Neutrophil (primary cell): ENCODE data around the gene TM4SF1.

Experiments used
- H3K27ac ChIP-seq: fragments of 200-600 bp; sonication (generic); 2 replicates; pipeline ENCODE4 v1.5.1; 2016; ENCODE audit warnings: mild to moderate bottlenecking, moderate library complexity
- H3K27me3 ChIP-seq: fragments of 200-600 bp; sonication (generic); 2 replicates; pipeline ENCODE4 v1.6.0; 2016; ENCODE audit warnings: mild to moderate bottlenecking
- H3K36me3 ChIP-seq: fragments of 200-600 bp; sonication (generic); 2 replicates; pipeline ENCODE4 v1.5.1; 2017
- H3K4me1 ChIP-seq, 2 experiments: fragments of 200-600 bp in 1 of 2; sonication (generic) in 1 of 2; 1 replicate in 1 of 2; 2 replicates in 1 of 2; pipeline versions ENCODE4 v1.5.1 to v1.6.1; 2013 to 2016; ENCODE audit warnings: low read depth in 1 of 2, low read length in 1 of 2, mild to moderate bottlenecking in 1 of 2, moderate library complexity in 1 of 2; ENCODE audit not compliant: control insufficient read depth in 1 of 2, insufficient read depth in 1 of 2
- H3K4me3 ChIP-seq, 2 experiments: fragments of 200-600 bp in 1 of 2; sonication (generic) in 1 of 2; 1 replicate in 1 of 2; 2 replicates in 1 of 2; pipeline ENCODE4 v1.5.1; 2013 to 2016; ENCODE audit warnings: low read depth in 1 of 2, low read length in 1 of 2, mild to moderate bottlenecking in 1 of 2, moderate library complexity in 1 of 2
- H3K9me3 ChIP-seq: fragments of 200-600 bp; sonication (generic); 2 replicates; pipeline ENCODE4 v1.5.1; 2016
- TF ChIP-seq, protein P1 (sequence below): fragments of 200-600 bp; sonication (generic); IDR thresholded peaks from 2 replicates; pipeline ENCODE4 v1.5.1; 2016; ENCODE audit warnings: antibody characterized with exemption

The TM4SF1 gene

DNA sequence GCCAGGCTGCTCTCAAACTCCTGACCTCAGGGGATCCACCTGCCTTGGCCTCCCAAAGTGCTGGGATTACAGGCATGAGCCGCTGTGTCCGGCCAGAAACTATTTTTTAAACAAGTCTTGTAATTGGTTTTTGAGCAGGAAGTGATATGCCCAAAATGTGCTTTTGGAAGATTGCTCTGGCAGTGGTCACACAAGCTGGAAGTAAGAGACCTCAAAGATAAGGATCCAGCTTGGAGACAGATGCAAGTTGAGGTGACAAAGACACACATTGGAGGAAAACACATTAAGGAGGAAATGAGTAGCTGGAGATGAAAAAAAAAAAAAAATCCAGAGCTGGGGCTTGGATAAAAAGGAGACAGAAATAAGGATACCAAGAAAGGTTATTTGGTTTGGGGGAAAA lies 50.3 kb downstream of the TM4SF1 start:
- H3K4me1 ChIP-seq, result no peaks in the 10 kb centered on the region

DNA sequence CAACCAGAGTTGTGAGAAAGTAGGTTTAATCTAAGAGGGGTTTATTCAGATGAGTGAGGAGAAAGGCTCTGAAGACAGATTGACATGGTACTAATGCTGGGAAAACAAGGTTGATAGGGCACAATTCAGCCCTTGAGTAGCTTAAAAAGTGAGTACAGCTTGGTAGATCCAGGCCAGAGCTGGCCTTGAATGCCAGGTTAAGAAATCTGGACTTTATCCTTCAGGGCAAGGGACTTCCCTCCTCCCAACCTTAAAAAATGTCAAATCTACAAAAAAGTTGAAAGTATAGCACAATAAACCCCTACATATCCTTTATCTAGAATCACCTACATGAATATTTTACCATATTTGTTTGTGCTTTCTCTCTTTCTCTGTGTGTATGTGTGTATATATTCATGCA lies 51.9 kb downstream of the TM4SF1 start:
- Histone ChIP-seq H3K4me1 (no peaks in the 10 kb centered on the region), H3K27me3 (no peaks in the 10 kb centered on the region), H3K27ac (no peak overlapping the region), H3K36me3 (no peaks in the 10 kb centered on the region), H3K9me3 (no peaks in the 10 kb centered on the region), H3K4me3 (no peak overlapping the region)
- TF ChIP-seq, protein P1, sequence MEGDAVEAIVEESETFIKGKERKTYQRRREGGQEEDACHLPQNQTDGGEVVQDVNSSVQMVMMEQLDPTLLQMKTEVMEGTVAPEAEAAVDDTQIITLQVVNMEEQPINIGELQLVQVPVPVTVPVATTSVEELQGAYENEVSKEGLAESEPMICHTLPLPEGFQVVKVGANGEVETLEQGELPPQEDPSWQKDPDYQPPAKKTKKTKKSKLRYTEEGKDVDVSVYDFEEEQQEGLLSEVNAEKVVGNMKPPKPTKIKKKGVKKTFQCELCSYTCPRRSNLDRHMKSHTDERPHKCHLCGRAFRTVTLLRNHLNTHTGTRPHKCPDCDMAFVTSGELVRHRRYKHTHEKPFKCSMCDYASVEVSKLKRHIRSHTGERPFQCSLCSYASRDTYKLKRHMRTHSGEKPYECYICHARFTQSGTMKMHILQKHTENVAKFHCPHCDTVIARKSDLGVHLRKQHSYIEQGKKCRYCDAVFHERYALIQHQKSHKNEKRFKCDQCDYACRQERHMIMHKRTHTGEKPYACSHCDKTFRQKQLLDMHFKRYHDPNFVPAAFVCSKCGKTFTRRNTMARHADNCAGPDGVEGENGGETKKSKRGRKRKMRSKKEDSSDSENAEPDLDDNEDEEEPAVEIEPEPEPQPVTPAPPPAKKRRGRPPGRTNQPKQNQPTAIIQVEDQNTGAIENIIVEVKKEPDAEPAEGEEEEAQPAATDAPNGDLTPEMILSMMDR, result no peak

More for the DNA sequence above, 50.3 kb downstream of the TM4SF1 start:
- Histone ChIP-seq H3K27ac (no peak overlapping the region), H3K36me3 (no peaks in the 10 kb centered on the region), H3K9me3 (no peaks in the 10 kb centered on the region), H3K4me3 (no peak overlapping the region), H3K27me3 (no peaks in the 10 kb centered on the region)
- TF ChIP-seq, protein P1, result no peak

DNA sequence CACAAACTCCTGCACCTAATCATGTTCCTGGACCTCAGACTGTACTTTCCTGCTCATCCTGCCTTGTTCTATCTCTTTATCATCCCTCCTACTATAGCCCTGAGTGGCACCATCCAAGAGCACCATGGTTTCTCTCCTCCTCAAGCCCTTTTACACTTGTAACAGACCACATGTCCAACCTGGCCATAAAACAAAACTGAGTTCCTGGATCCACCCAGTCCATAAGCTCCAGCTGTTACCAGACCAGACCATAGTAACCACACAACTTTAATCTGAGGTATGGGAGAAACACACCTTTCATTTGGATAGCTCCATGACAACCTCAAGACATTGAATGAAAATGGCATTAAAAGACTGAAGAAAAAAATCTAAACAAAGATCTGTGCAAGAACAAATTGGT lies 53.1 kb downstream of the TM4SF1 start:
- Histone ChIP-seq H3K27me3 (no peaks in the 10 kb centered on the region), H3K36me3 (no peaks in the 10 kb centered on the region), H3K27ac (no peak overlapping the region), H3K9me3 (no peaks in the 10 kb centered on the region), H3K4me1 (no peaks in the 10 kb centered on the region), H3K4me3 (no peak overlapping the region)
- TF ChIP-seq, protein P1, result no peak

DNA sequence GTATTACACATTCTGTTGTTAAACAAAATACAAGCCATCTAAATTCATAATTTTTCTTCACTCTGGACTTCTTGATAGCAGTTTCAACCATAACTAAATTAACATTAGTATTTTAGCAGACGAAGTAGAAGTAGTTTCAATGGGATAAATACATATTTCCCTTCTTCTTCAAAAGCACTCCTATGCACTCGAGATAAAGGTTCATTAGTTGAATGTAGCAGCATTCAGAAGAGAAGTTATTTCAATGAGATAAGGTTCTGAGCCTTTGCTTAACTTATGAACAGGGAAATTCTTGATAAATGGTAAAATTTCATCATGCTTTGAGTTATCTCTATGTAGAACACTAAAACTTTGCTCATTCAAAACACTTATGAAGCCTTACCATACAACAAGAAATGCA lies 55.8 kb downstream of the TM4SF1 start:
- Histone ChIP-seq H3K27me3 (no peaks in the 10 kb centered on the region), H3K27ac (no peak overlapping the region), H3K4me3 (no peak overlapping the region), H3K9me3 (no peaks in the 10 kb centered on the region), H3K36me3 (no peaks in the 10 kb centered on the region), H3K4me1 (no peaks in the 10 kb centered on the region)
- TF ChIP-seq, protein P1, result no peak

DNA sequence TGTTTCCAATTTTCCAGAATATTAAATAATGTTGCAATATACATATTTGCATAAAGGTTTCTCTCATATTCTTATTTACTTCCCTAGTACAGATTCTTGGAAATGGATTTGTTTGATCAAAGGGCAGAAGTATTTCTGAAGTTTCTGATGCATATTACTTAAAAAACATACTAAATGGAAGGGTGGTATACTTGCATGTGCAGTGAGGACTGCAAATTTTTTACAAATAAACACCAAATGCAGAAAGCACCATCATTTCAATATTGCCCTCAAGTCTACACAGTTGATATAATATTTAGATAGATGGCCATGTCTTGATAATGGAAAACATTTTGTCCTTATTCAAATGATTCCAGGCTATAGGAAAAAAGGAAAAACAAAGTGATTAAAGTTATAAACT lies 56.3 kb downstream of the TM4SF1 start:
- Histone ChIP-seq H3K27ac (no peak overlapping the region), H3K4me3 (no peak overlapping the region), H3K4me1 (no peaks in the 10 kb centered on the region), H3K36me3 (no peaks in the 10 kb centered on the region), H3K9me3 (no peaks in the 10 kb centered on the region), H3K27me3 (no peaks in the 10 kb centered on the region)
- TF ChIP-seq, protein P1, result no peak

DNA sequence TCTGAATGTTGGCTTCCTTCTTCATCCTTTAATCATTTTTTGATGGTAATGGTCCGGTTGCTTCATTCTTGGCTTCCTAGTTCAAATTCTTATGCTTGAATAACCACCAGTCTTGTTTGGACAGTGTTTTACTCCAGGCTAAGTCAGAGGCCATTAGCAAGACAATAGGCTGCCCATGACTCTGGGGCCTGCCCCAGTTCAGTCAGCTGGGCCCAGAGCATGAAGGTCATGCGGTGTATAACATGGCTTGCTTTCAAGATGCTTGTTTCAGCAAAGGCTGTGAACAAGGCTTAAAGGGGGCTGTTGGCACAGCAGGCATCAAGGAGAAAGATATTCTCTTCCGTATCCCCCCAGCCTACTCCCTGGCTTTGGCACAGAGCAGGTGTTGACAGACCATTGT lies 57.7 kb downstream of the TM4SF1 start:
- H3K27me3 ChIP-seq, result no peaks in the 10 kb centered on the region
- H3K4me1 ChIP-seq, result no peaks in the 10 kb centered on the region
- H3K36me3 ChIP-seq, result no peaks in the 10 kb centered on the region
- H3K27ac ChIP-seq, result no peak overlapping the region
- no peak overlapping the region for H3K4me3 ChIP-seq
- TF ChIP-seq, protein P1, result no peak
- no peaks in the 10 kb centered on the region for H3K9me3 ChIP-seq
